Measurements from ENCODE around the gene SEC63. TPM values are rescaled to one million over a fixed set of nuclear protein-coding genes. Genes with fewer than 3 reads are reported as not detected.
"Not testable (repeated sequence)": the region's sequence is repeated elsewhere in the genome, so short reads cannot be mapped to it uniquely, and the experiment has no call there.

Gene SEC63
- total and polyA plus RNA-seq, 5 donors from 2014 or later, result 17.9 to 78.7 (median 22.1) TPM

- ATAC-seq (ENCODE audit: low read depth in 2 of 2) (no peak), DNase-seq (peak in 1 of 3 donors; percentile 11)
- H3K9me3 Mint-ChIP-seq, result no peaks in the 10 kb centered on the region
- Histone ChIP-seq H3K4me1 (ENCODE audit: control insufficient read depth, insufficient read depth, low read length, poor library complexity, severe bottlenecking) (peaks cover 35% of the 10 kb centered on the region), H3K27me3 (ENCODE audit: control insufficient read depth, insufficient read depth, low read length) (no peaks in the 10 kb centered on the region), H3K27ac (ENCODE audit: insufficient read depth, low read length, poor library complexity, severe bottlenecking) (peak overlapping the region; percentile 68), H3K9me3 (ENCODE audit: control insufficient read depth in 2 of 2, low read length in 2 of 2) (no peaks in the 10 kb centered on the region), H3K36me3 (ENCODE audit: control insufficient read depth, insufficient read depth, low read length) (no peaks in the 10 kb centered on the region), H3K4me3 (ENCODE audit: low read depth, low read length) (peak overlapping the region; percentile 96)
- peak overlapping the region; percentile 83 to 99 (median 97) for H3K27ac Mint-ChIP-seq
- H3K4me3 Mint-ChIP-seq, result peak overlapping the region; percentile 96 to 99 (median 98)
- H3K27me3 Mint-ChIP-seq, result no peaks in the 10 kb centered on the region
- H3K4me1 Mint-ChIP-seq, result peaks cover 12 to 50% (median 31%) of the 10 kb centered on the region in 4 donors
- H3K36me3 Mint-ChIP-seq, result peaks cover 4% of the 10 kb centered on the region
Observed at GRCh38 chr6:107956586-107957307, 1.3 kb downstream of the SEC63 start.

- peaks cover 4% of the 10 kb centered on the region for H3K36me3 Mint-ChIP-seq
- H3K27me3 Mint-ChIP-seq, result no peaks in the 10 kb centered on the region
- Histone ChIP-seq H3K27me3 (ENCODE audit: control insufficient read depth, insufficient read depth, low read length) (no peaks in the 10 kb centered on the region), H3K9me3 (ENCODE audit: control insufficient read depth in 2 of 2, low read length in 2 of 2) (no peaks in the 10 kb centered on the region), H3K36me3 (ENCODE audit: control insufficient read depth, insufficient read depth, low read length) (no peaks in the 10 kb centered on the region), H3K4me3 (ENCODE audit: low read depth, low read length) (peak overlapping the region; percentile 96), H3K4me1 (ENCODE audit: control insufficient read depth, insufficient read depth, low read length, poor library complexity, severe bottlenecking) (peaks cover 39% of the 10 kb centered on the region), H3K27ac (ENCODE audit: insufficient read depth, low read length, poor library complexity, severe bottlenecking) (no peak overlapping the region)
- peak overlapping the region in 1 of 3 donors; percentile 83 for H3K27ac Mint-ChIP-seq
- H3K4me1 Mint-ChIP-seq, result peaks cover 12 to 55% (median 35%) of the 10 kb centered on the region in 4 donors
- DNase-seq, result no peak
- no peak for ATAC-seq (ENCODE audit: low read depth in 2 of 2)
- H3K4me3 Mint-ChIP-seq, result peak overlapping the region; percentile 96 to 99 (median 98)
- H3K9me3 Mint-ChIP-seq, result no peaks in the 10 kb centered on the region
Observed at GRCh38 chr6:107956181-107956580, 1.8 kb downstream of the SEC63 start.

- H3K9me3 ChIP-seq (ENCODE audit: control insufficient read depth in 2 of 2, low read length in 2 of 2); DNase-seq; H3K36me3 ChIP-seq (ENCODE audit: control insufficient read depth, insufficient read depth, low read length); H3K36me3 Mint-ChIP-seq; H3K27ac ChIP-seq (ENCODE audit: insufficient read depth, low read length, poor library complexity, severe bottlenecking); H3K9me3 Mint-ChIP-seq; H3K4me3 Mint-ChIP-seq; H3K27me3 ChIP-seq (ENCODE audit: control insufficient read depth, insufficient read depth, low read length); ATAC-seq (ENCODE audit: low read depth in 2 of 2); H3K27me3 Mint-ChIP-seq; H3K27ac Mint-ChIP-seq; H3K4me3 ChIP-seq (ENCODE audit: low read depth, low read length): not testable (repeated sequence)
- peaks cover 25 to 72% (median 52%) of the 10 kb centered on the region in 4 donors for H3K4me1 Mint-ChIP-seq
- peaks cover 42% of the 10 kb centered on the region for H3K4me1 ChIP-seq (ENCODE audit: control insufficient read depth, insufficient read depth, low read length, poor library complexity, severe bottlenecking)
Observed at GRCh38 chr6:107953858-107954414, 4.1 kb downstream of the SEC63 start.

- Histone ChIP-seq H3K4me3 (ENCODE audit: low read depth, low read length) (peak overlapping the region; percentile 55), H3K27ac (ENCODE audit: insufficient read depth, low read length, poor library complexity, severe bottlenecking) (no peak overlapping the region), H3K9me3 (ENCODE audit: control insufficient read depth in 2 of 2, low read length in 2 of 2) (no peaks in the 10 kb centered on the region), H3K4me1 (ENCODE audit: control insufficient read depth, insufficient read depth, low read length, poor library complexity, severe bottlenecking) (peaks cover 11% of the 10 kb centered on the region), H3K27me3 (ENCODE audit: control insufficient read depth, insufficient read depth, low read length) (no peaks in the 10 kb centered on the region), H3K36me3 (ENCODE audit: control insufficient read depth, insufficient read depth, low read length) (no peaks in the 10 kb centered on the region)
- ATAC-seq (ENCODE audit: low read depth in 2 of 2) (no peak), DNase-seq (peak in 1 of 3 donors; percentile 15)
- Mint-ChIP-seq H3K27ac (peak overlapping the region; percentile 6 to 33 (median 13)), H3K4me1 (peaks cover 31 to 75% (median 53%) of the 10 kb centered on the region in 4 donors), H3K27me3 (no peaks in the 10 kb centered on the region), H3K9me3 (no peaks in the 10 kb centered on the region), H3K36me3 (peaks cover 20% of the 10 kb centered on the region), H3K4me3 (peak overlapping the region in 2 of 4 donors; percentile 4 to 13)
Observed at GRCh38 chr6:107943626-107944439, 14.2 kb downstream of the SEC63 start.

GRCh38 chr6:107942142-107942541, 15.9 kb downstream of the SEC63 start:
- ATAC-seq (ENCODE audit: low read depth in 2 of 2), result no peak
- H3K27me3 ChIP-seq (ENCODE audit: control insufficient read depth, insufficient read depth, low read length), result no peaks in the 10 kb centered on the region
- H3K4me1 ChIP-seq (ENCODE audit: control insufficient read depth, insufficient read depth, low read length, poor library complexity, severe bottlenecking), result peaks cover 11% of the 10 kb centered on the region
- H3K27me3 Mint-ChIP-seq, result no peaks in the 10 kb centered on the region
- peaks cover 23 to 58% (median 43%) of the 10 kb centered on the region in 4 donors for H3K4me1 Mint-ChIP-seq
- H3K27ac Mint-ChIP-seq, result peak overlapping the region in 1 of 3 donors; percentile 16
- H3K27ac ChIP-seq (ENCODE audit: insufficient read depth, low read length, poor library complexity, severe bottlenecking), result no peak overlapping the region
- H3K9me3 ChIP-seq (ENCODE audit: control insufficient read depth in 2 of 2, low read length in 2 of 2), result no peaks in the 10 kb centered on the region
- no peak overlapping the region for H3K4me3 Mint-ChIP-seq
- H3K36me3 ChIP-seq (ENCODE audit: control insufficient read depth, insufficient read depth, low read length), result no peaks in the 10 kb centered on the region
- no peak overlapping the region for H3K4me3 ChIP-seq (ENCODE audit: low read depth, low read length)
- H3K36me3 Mint-ChIP-seq, result peaks cover 13% of the 10 kb centered on the region
- H3K9me3 Mint-ChIP-seq, result no peaks in the 10 kb centered on the region
- no peak for DNase-seq

GRCh38 chr6:107941627-107942026, 16.4 kb downstream of the SEC63 start:
- Histone ChIP-seq H3K27me3 (ENCODE audit: control insufficient read depth, insufficient read depth, low read length) (no peaks in the 10 kb centered on the region), H3K36me3 (ENCODE audit: control insufficient read depth, insufficient read depth, low read length) (no peaks in the 10 kb centered on the region), H3K27ac (ENCODE audit: insufficient read depth, low read length, poor library complexity, severe bottlenecking) (no peak overlapping the region), H3K4me1 (ENCODE audit: control insufficient read depth, insufficient read depth, low read length, poor library complexity, severe bottlenecking) (peaks cover 11% of the 10 kb centered on the region), H3K9me3 (ENCODE audit: control insufficient read depth in 2 of 2, low read length in 2 of 2) (no peaks in the 10 kb centered on the region), H3K4me3 (ENCODE audit: low read depth, low read length) (no peak overlapping the region)
- peaks cover 23 to 56% (median 42%) of the 10 kb centered on the region in 4 donors for H3K4me1 Mint-ChIP-seq
- ATAC-seq (ENCODE audit: low read depth in 2 of 2), result no peak
- H3K27ac Mint-ChIP-seq, result peak overlapping the region; percentile 24 to 90 (median 63)
- H3K4me3 Mint-ChIP-seq, result peak overlapping the region in 1 of 4 donors; percentile 16
- no peak for DNase-seq
- H3K9me3 Mint-ChIP-seq, result no peaks in the 10 kb centered on the region
- peaks cover 13% of the 10 kb centered on the region for H3K36me3 Mint-ChIP-seq
- H3K27me3 Mint-ChIP-seq, result no peaks in the 10 kb centered on the region

- Histone ChIP-seq H3K4me1 (ENCODE audit: control insufficient read depth, insufficient read depth, low read length, poor library complexity, severe bottlenecking) (peaks cover 11% of the 10 kb centered on the region), H3K9me3 (ENCODE audit: control insufficient read depth in 2 of 2, low read length in 2 of 2) (no peaks in the 10 kb centered on the region), H3K27ac (ENCODE audit: insufficient read depth, low read length, poor library complexity, severe bottlenecking) (no peak overlapping the region), H3K36me3 (ENCODE audit: control insufficient read depth, insufficient read depth, low read length) (no peaks in the 10 kb centered on the region), H3K4me3 (ENCODE audit: low read depth, low read length) (no peak overlapping the region), H3K27me3 (ENCODE audit: control insufficient read depth, insufficient read depth, low read length) (no peaks in the 10 kb centered on the region)
- Mint-ChIP-seq H3K27ac (peak overlapping the region; percentile 24 to 90 (median 63)), H3K4me1 (peaks cover 23 to 52% (median 41%) of the 10 kb centered on the region in 4 donors), H3K27me3 (no peaks in the 10 kb centered on the region), H3K9me3 (no peaks in the 10 kb centered on the region), H3K4me3 (peak overlapping the region in 1 of 4 donors; percentile 16), H3K36me3 (peaks cover 13% of the 10 kb centered on the region)
- DNase-seq, result no peak
- ATAC-seq (ENCODE audit: low read depth in 2 of 2), result no peak
Observed at GRCh38 chr6:107941199-107941598, 16.8 kb downstream of the SEC63 start.
